Fibroblast of skin of back (primary cell): ENCODE results near the gene FGFR2.
"Not testable (repeated sequence)": the region's sequence is repeated elsewhere in the genome, so short reads cannot be mapped to it uniquely, and the experiment has no call there.

ENCODE experiments used
- DNase-seq: peaks from one replicate; pipeline ENCODE4 v3.0.0-alpha.2; 2013

FGFR2 gene

GRCh38 chr10:121583857-121584256 is 14.4 kb downstream of the FGFR2 start:
- no peak for DNase-seq

- no peak for DNase-seq
Measured at GRCh38 chr10:121583258-121583657, 15.0 kb downstream of the FGFR2 start.

GRCh38 chr10:121580276-121581116 is 17.7 kb downstream of the FGFR2 start:
- no peak for DNase-seq

GRCh38 chr10:121579656-121580055 is 18.6 kb downstream of the FGFR2 start:
- no peak for DNase-seq

DNA sequence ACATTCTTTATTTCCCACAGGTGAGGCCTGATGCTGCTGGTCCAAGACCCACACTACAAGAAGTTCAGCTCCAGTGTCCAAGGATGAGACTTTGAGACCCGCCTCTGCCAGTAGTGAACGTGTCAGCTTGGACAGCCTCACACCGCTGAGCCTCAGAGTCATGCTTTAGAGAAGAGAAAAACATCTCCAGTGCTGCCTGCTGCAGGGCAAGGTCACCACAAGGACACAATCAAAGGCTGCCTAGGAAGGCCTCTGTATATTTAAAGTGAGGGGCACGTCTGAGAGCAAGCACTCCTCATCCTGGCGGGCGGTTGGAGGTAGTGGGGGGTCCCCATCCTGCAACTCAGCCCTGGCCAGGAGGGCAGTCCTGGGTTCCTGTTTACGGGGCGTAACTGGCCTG is 19.3 kb downstream of the FGFR2 start:
- no peak for DNase-seq

DNA sequence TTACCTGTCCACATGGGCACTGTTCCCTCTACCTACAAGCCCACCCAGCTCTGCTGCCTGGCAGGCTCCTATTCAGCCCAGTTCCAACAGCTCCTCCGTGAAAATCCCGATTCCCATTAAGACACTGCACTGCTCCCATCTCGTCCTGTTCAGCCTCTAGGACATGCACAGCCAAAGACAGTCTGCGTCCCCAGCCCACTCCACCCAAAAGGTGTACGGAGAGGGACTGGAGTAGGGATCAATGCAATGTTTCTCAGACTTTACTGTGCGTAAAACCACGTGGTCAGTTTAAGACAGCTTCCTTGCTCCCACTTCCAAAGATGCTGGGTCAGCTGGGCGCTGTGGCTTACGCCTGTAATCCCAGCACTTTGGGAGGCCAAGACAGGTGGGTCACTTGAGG is 19.9 kb downstream of the FGFR2 start:
- no peak for DNase-seq

DNA sequence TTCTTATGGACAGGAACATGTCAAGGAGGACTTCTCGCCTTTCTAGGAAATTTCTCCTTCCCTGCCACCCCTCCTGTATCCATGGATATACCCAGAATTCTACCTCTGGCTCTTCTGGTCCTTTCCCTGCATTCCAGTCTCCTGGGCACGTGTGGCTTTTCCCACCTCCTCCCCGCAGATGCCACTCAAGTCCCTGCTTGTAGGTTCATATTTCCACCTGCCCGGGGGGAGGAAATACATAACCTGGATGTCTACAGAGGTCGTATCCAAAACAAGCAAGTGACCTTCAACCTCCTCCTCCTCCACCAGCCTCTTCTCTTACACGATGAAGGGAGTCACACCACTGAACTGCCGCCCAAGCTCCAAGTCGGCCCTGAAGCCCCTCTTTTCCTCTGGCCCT is 20.7 kb downstream of the FGFR2 start:
- no peak for DNase-seq

DNA sequence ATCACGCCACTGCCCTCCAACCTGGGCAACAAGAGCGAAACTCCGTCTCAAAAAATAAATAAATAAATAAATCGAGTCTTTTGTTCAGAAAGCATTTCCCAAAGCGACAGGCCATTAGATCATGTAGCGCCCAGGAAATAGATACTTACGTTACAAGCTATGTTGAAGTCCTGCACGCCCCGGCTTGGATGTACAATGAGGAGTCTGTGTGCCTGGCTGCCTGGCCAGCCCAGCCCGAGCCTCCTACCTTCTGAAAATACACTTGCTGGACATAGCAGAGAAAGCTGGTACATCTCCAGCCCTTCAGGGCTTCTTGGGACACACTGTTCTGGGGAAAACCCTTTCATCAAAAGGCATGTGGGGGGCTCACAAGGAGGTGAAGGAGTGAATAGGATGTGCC is 22.1 kb downstream of the FGFR2 start:
- DNase-seq, result no peak

DNA sequence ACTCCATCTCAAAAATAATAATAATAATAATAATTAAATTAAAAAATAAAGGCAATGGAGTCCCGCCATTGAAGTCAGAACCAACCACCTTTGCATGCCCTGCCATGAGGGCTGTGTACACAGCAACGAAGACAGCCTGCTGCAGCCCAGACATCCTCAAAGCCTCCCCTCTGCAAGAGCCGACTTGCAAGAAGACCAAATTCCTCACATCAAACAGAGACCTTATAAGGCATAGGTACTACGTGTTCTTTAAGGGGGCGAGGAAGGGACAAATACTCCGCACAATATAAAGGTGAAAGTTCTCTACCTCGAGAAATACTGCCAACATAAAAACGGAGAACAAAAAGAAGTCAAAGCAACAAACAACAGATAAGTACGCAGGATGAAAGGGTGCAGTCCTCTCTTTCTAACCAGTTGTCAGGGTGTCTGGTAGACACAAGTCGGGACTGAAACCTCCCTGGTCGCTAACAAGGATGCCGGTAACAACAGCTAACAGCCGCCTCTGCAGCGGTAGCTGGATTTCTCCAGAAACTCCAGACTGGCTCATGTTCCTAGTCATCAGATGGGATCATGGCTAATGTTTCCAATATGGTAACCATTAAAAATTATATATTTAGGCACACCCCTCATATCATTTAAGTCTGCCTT is 23.6 kb downstream of the FGFR2 start:
- DNase-seq, result no peak

DNA sequence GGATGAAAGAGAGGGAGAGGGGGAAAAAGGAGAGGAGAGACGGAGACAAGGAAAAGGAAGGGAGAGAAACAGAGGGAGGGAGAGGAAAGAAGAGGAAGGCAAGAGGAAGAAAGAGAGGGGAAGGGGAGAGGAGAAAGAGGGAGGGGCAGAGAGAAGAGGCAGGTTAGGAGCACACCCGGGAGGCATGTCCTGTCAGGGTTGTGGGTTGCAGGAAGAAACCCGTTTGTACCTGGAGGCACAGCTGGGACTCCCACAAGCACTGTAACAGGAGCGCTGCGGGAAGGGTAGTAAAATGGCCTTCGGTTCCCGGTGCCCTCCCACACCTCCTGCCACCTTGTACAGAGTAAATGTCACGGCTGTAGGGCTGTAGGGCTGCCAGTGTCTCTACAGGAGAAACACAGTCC is 24.7 kb downstream of the FGFR2 start:
- DNase-seq, result no peak

GRCh38 chr10:121572859-121573537 is 25.2 kb downstream of the FGFR2 start:
- no peak for DNase-seq

GRCh38 chr10:121570315-121570714 is 27.9 kb downstream of the FGFR2 start:
- DNase-seq, result no peak

DNA sequence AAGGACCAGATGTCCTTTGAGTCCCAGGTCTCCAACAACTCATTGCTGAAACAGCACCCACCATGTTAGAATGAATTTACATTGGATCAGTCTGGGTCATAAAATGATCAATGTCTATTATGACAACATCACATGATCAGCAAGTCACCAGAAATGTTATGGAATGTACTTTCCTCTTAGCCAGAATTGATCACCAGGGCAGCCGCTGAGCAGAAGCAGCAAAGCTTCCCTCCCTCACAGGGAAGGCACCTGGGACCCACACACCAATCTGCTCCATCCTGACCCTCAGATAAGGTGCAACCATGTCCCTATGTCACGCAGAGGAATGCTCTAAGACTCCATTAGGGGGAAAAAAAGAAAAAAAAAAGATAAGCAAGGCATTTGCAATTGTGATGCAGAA is 30.0 kb downstream of the FGFR2 start:
- no peak for DNase-seq

DNA sequence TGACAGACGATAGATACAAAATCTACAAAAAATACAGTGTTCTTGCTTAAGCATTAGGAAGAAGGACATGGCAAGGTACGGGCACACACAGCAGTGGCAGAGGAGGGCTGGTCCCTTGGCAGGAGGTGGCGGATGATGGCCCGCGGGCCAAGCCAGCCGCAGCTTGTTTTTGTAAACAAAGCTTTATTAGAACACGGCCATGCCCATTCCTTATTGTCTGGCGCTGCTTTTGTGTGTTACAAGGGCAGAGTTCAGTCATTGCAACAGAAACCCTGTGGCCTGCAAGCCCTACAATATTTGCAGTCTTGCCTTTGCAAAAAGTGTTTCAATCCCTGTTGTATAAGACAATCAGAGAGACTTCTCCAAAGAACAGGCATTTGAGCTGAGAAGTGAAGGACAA is 30.7 kb downstream of the FGFR2 start:
- no peak for DNase-seq

DNA sequence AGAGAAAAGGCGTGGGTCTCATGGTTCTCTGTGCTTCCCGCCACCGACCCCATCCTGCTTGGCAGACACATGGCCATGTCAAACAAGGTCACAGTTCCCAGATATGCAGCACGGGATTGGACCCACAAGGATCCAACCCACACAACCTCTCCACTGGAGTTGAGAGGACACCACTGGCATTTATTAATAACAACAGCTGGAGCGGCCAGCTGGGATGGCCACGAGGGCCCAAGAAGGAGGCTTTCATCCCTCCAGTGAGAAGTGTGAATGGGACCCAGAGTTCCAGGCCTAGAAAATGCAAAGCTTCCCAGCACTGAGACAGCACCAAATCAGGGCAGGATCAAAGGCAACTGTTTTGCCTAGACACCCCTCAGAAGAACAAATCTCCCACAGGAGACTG is 31.5 kb downstream of the FGFR2 start:
- no peak for DNase-seq

DNA sequence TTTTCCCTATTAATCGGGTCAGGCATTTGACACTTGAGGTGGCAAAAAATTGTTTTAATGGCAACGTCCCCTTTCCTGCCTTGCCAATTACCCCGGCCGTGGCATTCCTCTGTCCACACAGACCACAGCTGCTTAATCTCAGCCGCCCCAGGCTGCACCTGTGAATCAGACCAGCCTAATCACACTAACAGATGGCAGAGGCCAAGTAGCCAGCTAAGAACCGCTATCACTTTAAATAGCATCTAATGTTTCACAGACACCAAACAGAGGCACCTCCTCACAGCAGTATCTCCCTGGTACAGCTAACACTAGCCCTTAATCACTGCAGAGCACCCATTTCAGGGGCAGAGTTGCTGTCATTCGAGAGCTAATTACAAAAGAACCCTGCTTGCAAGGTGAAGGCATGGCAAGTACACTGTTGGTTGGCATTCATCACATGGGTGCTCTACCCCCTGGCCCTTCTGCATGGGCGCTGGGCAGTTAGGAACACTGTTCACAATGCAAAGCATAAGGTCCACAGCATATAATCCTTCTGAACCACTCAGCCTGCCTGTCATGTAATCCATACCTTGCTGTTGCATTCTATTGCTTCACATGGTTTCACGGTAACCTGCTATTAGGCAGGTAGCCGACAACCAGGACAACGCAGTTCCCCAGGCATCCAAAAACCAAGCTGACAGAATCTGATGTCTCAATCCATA is 38.8 kb downstream of the FGFR2 start:
- no peak for DNase-seq

- DNase-seq, result no peak
Measured at GRCh38 chr10:121558238-121558637, 40.0 kb downstream of the FGFR2 start.

- peak; percentile 13 for DNase-seq
Measured at GRCh38 chr10:121556918-121557573, 41.2 kb downstream of the FGFR2 start.

- no peak for DNase-seq
Measured at GRCh38 chr10:121556455-121556854, 41.8 kb downstream of the FGFR2 start.

DNA sequence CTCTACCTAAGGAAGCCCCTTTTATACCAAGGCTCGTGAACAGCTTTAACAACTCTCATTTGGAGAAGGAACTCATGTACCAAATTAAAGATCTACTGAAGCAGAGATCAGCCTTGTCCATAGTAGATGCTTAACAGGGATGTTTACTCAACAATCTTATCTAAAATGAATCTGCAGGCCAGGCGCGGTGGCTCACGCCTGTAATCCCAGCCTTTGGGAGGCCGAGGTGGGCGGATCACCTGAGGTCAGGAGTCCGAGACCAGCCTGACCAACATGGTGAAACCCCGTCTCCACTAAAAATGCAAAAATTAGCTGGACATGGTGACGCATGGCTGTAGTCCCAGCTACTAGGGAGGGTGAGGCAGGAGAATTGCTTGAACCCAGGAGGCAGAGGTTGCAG is 43.3 kb downstream of the FGFR2 start:
- DNase-seq, result not testable (repeated sequence)

GRCh38 chr10:121553511-121554264 is 44.6 kb downstream of the FGFR2 start:
- no peak for DNase-seq

- DNase-seq, result no peak
Measured at GRCh38 chr10:121552746-121553145, 45.5 kb downstream of the FGFR2 start.
